GM19395 (cell line): Measurements from ENCODE around the gene SRGAP2B.
"Not testable (repeated sequence)": the region's sequence is repeated elsewhere in the genome, so short reads cannot be mapped to it uniquely, and the experiment has no call there.

Experiments
- ATAC-seq: cut with Tn5 transposase; IDR thresholded peaks from one replicate; pipeline ENCODE4 v1.9.1; 2021; ENCODE audit warnings: mild to moderate bottlenecking, moderate library complexity; ENCODE audit not compliant: unreplicated experiment

The SRGAP2B gene

DNA sequence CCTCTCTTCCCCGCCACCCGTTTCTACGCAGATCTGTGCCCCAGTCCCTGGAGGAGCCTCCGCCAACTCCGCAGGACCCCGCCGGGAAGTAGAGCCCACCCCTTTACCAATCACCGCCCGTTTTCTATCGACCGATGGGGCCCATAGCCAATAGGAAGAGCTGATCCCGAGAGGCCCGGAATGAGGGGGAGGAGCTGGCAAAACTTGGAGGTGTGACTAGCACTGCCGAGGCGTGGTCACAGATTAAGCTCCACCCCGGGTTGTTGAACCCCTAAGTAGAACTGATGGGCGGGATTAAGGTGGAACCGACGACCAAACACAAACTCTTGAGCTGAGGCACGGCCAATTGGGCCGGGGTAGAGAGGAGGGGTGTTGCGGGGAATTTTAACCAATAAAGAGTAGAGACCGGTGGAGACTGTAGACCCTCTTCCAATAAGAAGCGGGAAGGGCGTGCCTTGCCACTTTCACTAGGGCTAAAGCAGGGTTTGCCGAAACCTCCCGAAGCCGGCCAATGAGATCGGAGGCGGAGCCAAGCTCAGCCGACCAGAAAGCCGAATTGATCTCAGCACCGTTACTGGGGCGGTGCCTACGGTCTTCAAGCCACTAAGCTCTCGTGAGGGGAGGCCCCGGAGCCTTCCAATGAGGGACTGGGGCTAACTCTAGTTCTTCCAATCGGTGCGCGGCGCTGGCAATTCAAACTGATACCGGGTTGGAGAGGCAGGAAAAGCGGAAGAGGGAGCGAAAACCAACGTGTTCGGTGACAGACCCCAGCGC is at the start of gene SRGAP2B, which contains the start of gene FAM72D:
TSS of gene SRGAP2B (minus strand) at position 45 of the 774 bp plus-strand sequence. CDS start 2,427 bp downstream, outside the sequence.
TSS of gene FAM72D (plus strand) at position 691 of the 774 bp plus-strand sequence. CDS start 874 bp downstream, outside the sequence.
- ATAC-seq, result peak; percentile 88

- not testable (repeated sequence) for ATAC-seq
Observed at GRCh38 chr1:145144264-145144913, 49.3 kb upstream of the SRGAP2B start.

- not testable (repeated sequence) for ATAC-seq
Observed at GRCh38 chr1:145140549-145140948, 45.4 kb upstream of the SRGAP2B start.

DNA sequence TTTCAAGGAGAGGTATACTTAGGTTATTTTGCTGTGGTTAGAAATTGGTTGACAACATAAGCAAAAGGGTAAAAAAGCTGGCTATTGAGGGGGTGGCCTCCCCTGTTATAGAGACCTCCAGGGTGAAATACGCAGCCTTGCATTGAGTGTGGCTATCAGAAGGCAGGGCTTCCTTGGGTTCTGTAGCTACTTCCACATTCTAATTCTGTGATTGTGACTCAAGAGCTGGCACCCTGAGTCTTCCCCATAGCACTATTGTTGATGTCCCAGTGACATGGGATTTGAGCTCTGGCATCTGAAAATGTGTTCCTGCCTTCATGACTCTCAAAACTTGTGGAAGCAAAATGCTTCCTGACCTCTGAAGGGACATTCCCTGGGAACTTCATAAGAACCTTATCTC is 39.3 kb upstream of the SRGAP2B start:
- not testable (repeated sequence) for ATAC-seq

DNA sequence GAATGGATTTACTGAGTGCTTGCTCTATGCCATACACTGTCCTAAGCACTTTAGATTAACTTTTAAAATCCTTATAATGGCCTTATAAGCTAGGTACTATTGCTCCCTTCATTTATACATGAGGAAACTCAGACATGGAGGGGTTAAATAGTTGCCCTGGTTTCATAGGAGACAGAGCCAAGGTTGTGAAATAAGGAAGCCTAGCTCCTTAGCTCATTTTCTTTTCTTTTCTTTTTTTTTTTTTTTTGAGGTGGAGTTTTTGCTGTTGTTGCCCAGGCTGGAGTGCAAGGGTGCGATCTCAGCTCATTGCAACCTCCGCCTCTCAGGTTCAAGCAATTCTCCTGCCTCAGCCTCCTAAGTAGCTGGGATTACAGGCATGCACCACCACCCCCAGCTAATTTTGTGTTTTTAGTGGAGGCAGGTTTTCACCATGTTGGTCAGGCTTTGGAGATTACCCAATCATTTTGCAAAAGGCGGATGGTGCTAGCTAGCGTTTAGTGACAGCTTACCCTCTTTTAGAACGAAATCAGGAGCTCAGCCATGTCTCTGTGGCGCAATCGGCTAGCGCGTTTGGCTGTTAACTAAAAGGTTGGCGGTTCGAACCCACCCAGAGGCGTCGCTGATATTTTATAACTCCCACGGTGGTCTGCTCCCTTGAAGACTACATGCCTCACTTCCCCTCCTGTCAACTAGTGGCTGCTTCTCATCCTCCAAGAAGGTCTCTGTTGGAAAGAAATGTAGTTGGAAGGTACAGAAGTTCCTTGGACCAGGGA is 33.8 kb upstream of the SRGAP2B start:
- not testable (repeated sequence) for ATAC-seq

- not testable (repeated sequence) for ATAC-seq
Observed at GRCh38 chr1:145127144-145127543, 32.0 kb upstream of the SRGAP2B start.

DNA sequence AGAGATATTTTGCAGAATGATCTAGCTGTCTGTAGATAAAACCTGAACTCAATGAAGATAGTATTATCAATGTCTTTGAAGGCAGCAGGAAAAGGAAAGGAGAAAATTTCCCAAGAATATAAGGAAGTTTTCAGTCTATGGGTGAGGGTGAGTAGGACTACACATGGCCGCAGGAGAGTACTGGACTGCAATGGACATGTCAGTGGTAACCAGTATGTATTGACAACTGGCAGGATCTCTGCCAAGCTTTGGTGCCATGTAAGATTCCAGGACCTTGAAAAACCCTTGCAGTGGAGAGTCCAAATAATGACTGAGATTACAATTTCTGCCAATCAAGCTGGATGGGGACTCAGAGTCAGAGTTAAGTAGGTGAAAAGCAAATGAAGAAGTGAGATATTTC is 30.0 kb upstream of the SRGAP2B start:
- ATAC-seq, result not testable (repeated sequence)

DNA sequence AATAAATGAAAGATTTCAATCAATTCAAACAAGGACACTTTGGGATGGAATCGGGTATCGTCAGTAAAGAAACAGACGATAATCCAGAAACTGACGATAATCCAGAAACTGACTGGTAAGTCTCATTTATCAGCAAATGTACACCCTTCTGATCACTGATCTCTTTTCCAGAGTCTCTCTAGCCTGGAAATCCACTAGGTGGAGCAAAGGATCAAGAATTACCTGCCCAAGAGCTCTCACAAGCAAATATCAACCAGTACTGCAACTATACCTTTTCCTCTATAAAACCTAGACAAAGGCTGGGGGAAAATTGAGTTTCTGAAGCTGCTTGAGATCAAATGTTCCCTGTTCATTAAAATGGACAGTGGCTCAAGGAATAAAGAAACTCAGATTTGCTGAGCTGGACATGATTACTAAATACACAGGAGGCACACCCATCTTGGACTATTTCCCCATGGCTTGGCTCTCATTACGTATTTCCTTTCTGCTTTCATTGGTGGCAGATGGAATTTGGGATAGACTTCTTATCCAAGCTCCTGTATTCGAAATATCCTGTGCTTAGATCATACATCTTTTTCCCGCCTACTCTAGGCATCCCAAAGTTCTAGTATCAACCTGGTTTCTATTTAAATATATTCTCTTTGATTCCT is 29.0 kb upstream of the SRGAP2B start:
- ATAC-seq, result not testable (repeated sequence)

- not testable (repeated sequence) for ATAC-seq
Observed at GRCh38 chr1:145123062-145123395, 27.9 kb upstream of the SRGAP2B start.

DNA sequence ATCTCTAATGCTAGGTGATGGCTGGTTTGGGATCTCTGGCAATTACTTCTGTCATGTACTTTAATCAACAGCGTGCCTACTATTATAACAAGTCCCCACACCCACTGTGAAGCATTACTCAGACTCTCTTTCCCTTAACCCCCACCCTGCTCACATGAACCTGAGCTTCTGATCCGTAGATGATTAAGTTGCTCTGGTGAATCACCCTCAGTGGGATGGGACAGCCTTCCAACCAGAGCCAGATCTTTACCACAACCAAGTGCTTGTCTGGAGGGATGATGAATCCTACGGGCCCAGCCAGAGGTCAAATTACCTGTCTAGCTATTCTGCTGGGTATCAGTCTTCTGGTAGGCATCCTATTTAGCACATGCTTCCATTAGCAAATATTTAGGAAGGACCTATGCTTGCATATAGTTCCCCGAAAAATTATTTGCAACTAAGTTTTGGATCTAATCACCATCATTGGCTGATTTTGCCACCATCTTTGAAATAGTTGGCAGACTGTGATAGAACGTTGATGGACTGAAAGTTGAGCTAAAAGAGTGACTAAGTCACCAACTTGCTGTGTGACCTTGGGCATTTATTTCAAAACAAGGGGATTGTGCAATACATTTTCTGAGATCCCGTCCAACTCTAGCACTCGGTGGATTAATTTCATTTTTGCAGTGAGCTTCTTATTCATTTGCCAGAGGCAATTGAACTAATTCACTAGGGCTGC is 27.4 kb upstream of the SRGAP2B start:
- ATAC-seq, result not testable (repeated sequence)

DNA sequence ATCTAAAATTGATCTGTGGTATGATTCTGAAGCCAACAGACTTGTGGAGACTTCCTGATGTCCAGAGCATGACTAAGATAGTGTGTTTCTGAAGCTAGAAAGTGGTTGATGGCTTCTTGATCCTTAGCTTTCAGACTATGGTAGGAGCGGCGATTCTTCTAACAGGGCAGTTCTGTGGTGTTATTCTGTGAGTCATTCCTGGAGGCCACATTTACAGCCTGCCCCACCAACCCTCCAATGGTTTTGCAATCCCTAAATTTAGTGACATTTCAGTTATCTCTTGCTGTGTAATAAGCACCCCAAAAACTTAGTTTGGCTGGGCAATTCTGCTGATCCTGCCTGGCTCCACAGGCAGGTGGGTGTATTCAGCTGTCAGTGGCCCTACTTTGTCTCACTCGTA is 24.7 kb upstream of the SRGAP2B start:
- ATAC-seq, result not testable (repeated sequence)

DNA sequence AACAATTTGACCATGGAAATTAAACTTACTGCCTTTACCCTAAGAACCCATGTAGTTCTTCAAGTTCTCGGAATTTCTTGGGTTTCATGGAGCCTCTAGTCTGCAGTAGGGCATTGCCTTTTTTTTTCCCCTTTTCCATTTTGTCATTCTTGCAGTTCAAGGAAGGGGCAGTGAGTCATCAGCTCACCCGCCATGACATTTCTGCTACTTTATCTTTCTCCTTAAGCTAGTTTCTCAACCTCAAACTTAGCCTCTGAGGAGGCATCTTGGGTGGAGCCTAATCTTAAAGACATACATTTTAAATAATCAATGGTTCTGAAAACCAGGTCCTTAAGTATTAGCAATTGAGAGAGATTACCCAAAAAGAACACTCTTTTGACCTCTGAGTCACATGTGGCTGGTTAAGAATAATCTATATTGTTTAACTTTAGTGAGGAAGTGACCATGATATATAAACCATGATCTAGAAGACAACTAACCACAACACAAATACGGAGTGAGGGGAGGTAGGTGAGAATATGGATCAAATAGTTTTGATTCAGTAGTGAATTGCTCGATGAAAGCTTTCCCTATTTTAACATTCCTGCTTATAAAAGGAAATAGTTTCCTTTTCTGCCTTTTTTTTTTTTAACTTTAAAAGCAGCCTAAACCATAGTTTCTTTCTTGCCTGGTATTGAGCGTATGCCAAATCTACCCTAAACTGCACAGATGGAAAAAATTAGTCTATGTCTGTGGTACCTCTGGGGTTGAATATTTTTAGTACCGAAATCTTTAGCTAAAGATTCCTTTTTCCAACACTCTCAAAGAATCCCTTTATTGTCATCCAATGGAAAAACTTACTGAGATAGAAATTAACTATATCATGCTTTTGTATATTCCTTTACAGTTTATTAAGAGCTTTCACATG is 20.7 kb upstream of the SRGAP2B start:
- not testable (repeated sequence) for ATAC-seq

DNA sequence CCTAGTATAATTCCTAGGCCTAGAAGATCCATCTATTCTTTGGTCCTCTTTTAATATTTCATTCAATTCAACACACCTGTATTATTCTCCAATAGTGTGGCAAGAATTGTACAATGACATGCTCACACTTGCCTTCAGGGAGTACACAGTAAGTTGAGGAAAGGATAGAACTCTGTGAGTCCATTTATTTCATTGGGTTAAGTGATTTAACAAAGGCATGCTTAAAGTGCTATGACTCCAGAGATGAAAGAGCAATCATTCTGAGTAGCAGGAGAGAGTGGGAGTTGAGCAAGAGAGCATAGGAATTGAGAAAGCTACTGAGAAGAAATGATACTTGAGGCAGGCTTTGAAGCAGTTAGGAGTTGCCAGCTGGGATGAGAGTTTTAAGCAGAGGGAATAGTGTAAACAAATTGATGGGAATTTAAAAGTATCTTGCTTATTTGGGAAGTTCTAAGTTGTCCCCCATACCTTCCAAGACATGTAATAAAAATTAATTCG is 19.5 kb upstream of the SRGAP2B start:
- not testable (repeated sequence) for ATAC-seq

DNA sequence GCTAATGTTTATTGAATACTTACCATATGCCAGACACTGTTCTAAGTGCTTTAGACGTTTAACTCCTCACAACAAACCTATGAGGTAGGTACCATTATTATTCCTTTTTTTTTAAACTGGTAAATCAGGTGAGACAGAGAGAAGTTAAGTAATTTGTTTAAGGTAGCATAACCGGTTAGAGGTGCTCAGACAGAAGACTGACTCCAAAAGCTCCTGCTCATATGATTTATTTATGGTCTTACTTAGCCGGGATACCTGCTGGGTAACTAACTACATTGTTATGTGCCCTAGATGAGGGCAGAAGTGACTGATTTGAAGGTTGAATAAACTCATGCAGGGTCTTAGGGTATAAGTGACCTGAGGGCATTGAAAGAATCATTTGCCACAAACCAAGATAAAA is 17.6 kb upstream of the SRGAP2B start:
- ATAC-seq, result not testable (repeated sequence)

DNA sequence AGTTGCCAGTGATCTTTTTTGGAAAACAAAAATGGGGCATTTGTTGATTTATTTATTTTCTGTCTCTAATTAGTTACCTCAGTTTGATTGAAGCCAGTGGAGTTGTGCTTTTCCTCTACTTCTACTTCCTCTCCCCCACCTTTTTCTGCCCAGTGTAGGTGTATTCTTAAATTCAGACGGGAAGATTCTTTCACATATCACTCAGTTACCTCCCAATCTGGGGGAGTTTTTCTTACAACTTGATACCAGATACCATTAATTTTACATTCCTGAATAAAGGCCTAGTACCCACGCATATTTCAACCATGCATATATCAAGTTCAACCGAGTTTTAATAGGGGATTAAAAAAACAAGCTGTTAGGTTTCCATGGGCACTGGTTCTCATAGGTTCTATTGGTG is 16.5 kb upstream of the SRGAP2B start:
- not testable (repeated sequence) for ATAC-seq

DNA sequence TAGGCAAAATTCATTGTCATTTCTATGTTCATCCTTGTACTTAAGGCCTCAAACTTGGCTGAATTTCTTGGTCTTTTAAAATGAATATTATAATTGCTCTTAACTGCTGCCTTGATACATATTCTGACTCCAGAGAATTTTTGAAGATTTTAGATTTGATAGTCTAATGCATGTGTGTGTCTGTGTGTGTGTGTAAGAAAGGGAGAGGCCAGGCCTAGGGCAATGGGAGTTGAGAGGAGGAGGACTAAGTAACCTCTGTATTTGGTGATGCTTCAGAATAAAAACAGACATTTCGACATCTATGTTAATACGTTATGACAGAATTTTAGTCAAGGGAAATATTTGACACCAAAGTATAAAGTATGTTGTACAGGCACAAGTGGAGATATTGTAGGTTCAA is 8.2 kb upstream of the SRGAP2B start:
- not testable (repeated sequence) for ATAC-seq

- ATAC-seq, result not testable (repeated sequence)
Observed at GRCh38 chr1:145101725-145102124, 6.6 kb upstream of the SRGAP2B start.

GRCh38 chr1:145094655-145095211 is 395 bp downstream of the SRGAP2B start:
- ATAC-seq, result peak; percentile 7
